Motor neuron (in vitro differentiated cells): ENCODE measurements around the gene TARBP1. TPM values are rescaled to one million over a fixed set of nuclear protein-coding genes. Genes with fewer than 3 reads are reported as not detected.
"Not testable (repeated sequence)": the region's sequence is repeated elsewhere in the genome, so short reads cannot be mapped to it uniquely, and the experiment has no call there.

Source experiments
- ATAC-seq, 8 experiments: fragments of 200-7000 bp; cut with Tn5 transposase; replicated peaks in 6 of 8; 2 replicates each; pipeline ENCODE4 v1.8.0; 2021; ENCODE audit warnings: mild to moderate bottlenecking in 8 of 8, moderate library complexity in 8 of 8
- H3K27ac ChIP-seq, 2 donors: fragments of 250-450 bp; sonication (Bioruptor Pico); 2 replicates each; pipeline ENCODE4 v1.9.0; 2021; ENCODE audit warnings: antibody characterized with exemption in 2 of 2, mild to moderate bottlenecking in 2 of 2, moderate library complexity in 1 of 2
- H3K4me1 ChIP-seq, 2 donors: fragments of 250-450 bp; sonication (Bioruptor Pico); replicated peaks in 1 of 2; 2 replicates each; pipeline ENCODE4 v1.6.1; 2021; ENCODE audit warnings: antibody characterized with exemption in 2 of 2, mild to moderate bottlenecking in 2 of 2, moderate library complexity in 1 of 2
- H3K4me3 ChIP-seq, 5 donors: fragments of 250-450 bp; sonication (Bioruptor Pico); 2 replicates each; pipeline ENCODE4 v1.9.0; 2021; ENCODE audit warnings: antibody characterized with exemption in 5 of 5, mild to moderate bottlenecking in 5 of 5, moderate library complexity in 4 of 5
- whole genome bisulfite sequencing, 10 experiments: fragments of 450-650 bp; shearing (Covaris generic); methylation state at CpG; one replicate each; pipeline ENCODE4 v1.0.0; 2022; 5-methylcytosine and 5-hydroxymethylcytosine counted together
- in situ Hi-C, 9 experiments: fragments of 400-800 bp; cut with MboI; loops; one replicate each; pipeline ENCODE4 v1.15.0; 2021; ENCODE audit warnings: low sequenced_read_pairs in 9 of 9, low pct_unique_long_range_greater_than_20kb in 2 of 9; ENCODE audit not compliant: unreplicated experiment in 9 of 9
- total RNA-seq, 8 experiments: library from RNA; unstranded; fragments of 300-600 nt; gene quantifications; 2 replicates each; pipeline versions ENCODE4 v1.2.3 to v1.2.4, GENCODE V29; 2022

Gene TARBP1
- total RNA-seq, 8 experiments from 2014 or later, result 23.4 to 71.7 (median 42.6) TPM

DNA sequence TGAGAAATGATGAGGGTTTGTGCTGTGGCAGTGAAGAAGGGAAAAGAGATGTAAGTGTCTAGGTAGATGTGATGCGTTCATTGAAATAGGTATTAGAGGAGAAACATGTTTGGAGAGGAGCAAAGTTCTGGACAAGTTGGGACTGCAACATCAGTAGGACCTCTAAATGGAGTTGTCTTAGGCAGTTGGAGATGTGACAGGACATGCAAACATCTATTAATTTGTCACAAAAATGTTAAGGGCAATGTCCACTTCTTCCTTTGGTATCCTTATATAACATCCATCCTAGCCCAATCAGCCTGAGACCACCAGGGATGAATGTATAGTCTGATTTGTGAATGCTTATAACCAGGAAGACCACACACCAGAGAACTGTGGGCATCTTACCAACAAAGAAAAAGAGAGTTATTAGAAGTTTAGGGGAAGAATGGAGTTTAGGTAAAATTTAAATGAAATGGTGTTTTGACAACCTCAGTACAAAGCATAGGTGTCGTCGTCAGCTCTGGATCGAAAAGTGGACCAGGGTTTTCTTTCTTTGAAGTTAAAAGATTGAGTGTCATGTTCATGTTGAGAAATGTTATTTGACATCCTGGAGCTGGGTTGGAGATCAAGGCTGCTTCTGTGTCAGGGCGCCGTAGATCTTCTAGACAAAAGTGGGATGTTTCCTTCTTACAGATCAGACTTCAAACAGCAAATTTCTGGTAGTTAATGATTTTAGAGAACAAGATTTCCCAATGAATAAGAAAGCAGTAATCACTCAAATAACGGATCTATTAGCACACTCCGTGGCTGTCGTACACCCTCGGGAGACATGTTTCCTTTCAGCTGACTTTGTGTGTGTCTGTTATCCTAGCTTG is 97.1 kb downstream of the TARBP1 start:
- 20 to 100% (median 85%) methylated on average over 1 to 10 of the region's 10 CpGs for WGBS, 10 experiments
- Histone ChIP-seq H3K27ac (no peak overlapping the region), H3K4me3 (no peak overlapping the region), H3K4me1 (no peaks in the 10 kb centered on the region)
- no peak for ATAC-seq
- in situ Hi-C loops, result no loop called here

DNA sequence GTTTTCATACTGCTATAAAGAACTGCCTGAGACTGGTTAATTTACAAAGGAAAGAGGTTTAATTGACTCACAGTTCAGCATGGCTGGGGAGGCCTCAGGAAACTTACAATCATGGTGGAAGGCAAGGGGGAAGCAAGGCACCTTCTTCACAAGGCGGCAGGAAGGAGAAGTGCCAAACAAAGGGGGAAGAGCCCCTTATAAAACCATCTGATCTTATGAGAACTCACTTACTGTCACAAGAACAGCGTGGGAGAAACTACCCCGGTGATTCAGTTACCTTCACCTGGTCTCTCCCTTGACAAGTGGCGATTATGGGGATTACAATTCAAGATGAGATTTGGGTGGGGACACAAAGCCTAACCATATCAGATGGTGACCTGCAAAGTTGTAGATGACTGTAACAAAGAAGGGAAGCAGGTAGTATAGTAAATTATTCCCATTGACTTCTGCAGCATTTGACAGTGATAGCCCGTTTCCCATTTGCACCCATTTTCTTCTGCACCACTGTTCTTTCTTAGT is 99.3 kb downstream of the TARBP1 start:
- H3K27ac ChIP-seq, ATAC-seq, H3K4me1 ChIP-seq, in situ Hi-C loops, H3K4me3 ChIP-seq: not testable (repeated sequence)
- 70 to 100% (median 91%) methylated on average over 1 to 5 of the region's 5 CpGs; no CpG with 5 or more reads in 1 of the 10 experiments for WGBS, 10 experiments

- no peak overlapping the region for H3K27ac ChIP-seq
- H3K4me1 ChIP-seq, result peaks cover 11 to 17% of the 10 kb centered on the region in 2 donors
- H3K4me3 ChIP-seq, result no peak overlapping the region
- ATAC-seq, result no peak
- in situ Hi-C loops, result no loop called here
- WGBS, 10 experiments, result 80 to 100% (median 88%) methylated on average over 1 to 7 of the region's 7 CpGs; no CpG with 5 or more reads in 1 of the 10 experiments
These were observed 103.3 kb downstream of the TARBP1 start for GRCh38 chr1:234375672-234376071.

- Histone ChIP-seq H3K27ac (peak overlapping the region; percentile 93 to 96), H3K4me3 (peak overlapping the region; percentile 65 to 97 (median 80)), H3K4me1 (peaks cover 11 to 17% of the 10 kb centered on the region in 2 donors)
- WGBS, 10 experiments, result 0 to 57% (median 12%) methylated on average over 1 to 6 of the region's 6 CpGs
- in situ Hi-C loops, result no loop called here
- peak in 7 of 8 experiments; percentile 22 to 51 (median 49) for ATAC-seq
These were observed 105.1 kb downstream of the TARBP1 start for GRCh38 chr1:234373959-234374254.

DNA sequence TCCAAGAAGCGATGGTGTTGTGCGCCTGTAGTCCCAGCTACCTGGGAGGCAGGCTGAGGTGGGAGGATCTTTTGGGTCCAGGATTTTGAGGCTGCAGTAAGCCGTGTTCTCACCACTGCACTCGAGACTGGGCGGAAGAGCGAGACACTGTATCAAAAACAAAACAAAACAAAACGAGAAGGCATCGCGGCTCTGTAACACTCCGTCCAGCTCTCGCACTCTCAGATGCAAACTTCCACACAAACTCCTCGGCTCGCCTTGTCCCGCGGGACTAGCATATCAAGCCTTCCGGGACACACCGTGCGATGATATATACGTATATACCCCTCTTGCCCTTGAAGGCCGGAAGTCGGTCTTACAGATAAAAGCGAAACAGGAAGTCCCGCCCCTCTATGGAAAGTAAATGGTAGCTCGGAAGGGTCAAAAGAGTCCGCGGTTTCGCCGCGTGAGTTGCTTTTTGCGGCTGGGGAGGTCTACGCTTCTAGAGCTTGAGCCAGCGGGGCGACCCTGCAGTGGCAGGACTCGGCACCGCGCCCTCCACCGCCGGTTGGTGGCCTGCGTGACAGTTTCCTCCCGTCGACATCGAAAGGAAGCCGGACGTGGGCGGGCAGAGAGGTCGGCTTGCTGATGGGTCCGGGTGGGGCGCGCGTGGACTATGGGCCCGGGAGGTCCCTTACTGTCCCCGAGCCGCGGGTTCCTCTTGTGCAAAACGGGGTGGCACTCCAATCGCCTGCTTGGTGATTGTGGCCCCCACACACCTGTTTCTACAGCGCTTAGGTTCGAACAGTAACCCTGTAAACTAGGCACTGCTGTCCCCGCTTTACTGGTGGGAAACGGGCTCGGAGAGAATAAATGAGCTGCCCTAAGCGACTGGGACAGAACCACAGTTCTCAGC is 105.7 kb downstream of the TARBP1 start, which contains the start of gene COA6:
TSS of gene COA6 (plus strand) at position 393 of the 895 bp plus-strand sequence. CDS start at position 404, 11 bp downstream.
- ATAC-seq, result peak; percentile 91 to 94 (median 94)
- in situ Hi-C loops, result no loop called here
- H3K4me1 ChIP-seq, result peaks cover 11 to 17% of the 10 kb centered on the region in 2 donors
- H3K27ac ChIP-seq, result peak within 1 kb of the TSS; percentile 93 to 96
- 0 to 7% (median 0%) methylated on average over 1 to 52 of the region's 62 CpGs; no CpG with 5 or more reads in 1 of the 10 experiments for WGBS, 10 experiments
- peak within 1 kb of the TSS; percentile 65 to 97 (median 80) for H3K4me3 ChIP-seq

- H3K27ac ChIP-seq, result no peak overlapping the region
- H3K4me3 ChIP-seq, result peak overlapping the region; percentile 65 to 97 (median 80)
- in situ Hi-C loops, result no loop called here
- 18 to 74% (median 55%) methylated on average over 6 to 9 of the region's 9 CpGs for WGBS, 10 experiments
- no peak for ATAC-seq
- H3K4me1 ChIP-seq, result peaks cover 11 to 17% of the 10 kb centered on the region in 2 donors
These were observed 106.8 kb downstream of the TARBP1 start for GRCh38 chr1:234372011-234372757.

GRCh38 chr1:234371414-234371813 is 107.6 kb downstream of the TARBP1 start:
- in situ Hi-C loops, result no loop called here
- WGBS, 10 experiments, result 0 to 93% (median 74%) methylated on average over 1 to 2 of the region's 2 CpGs; no CpG with 5 or more reads in 1 of the 10 experiments
- Histone ChIP-seq H3K4me1 (peaks cover 11 to 17% of the 10 kb centered on the region in 2 donors), H3K4me3 (no peak overlapping the region), H3K27ac (no peak overlapping the region)
- no peak for ATAC-seq

GRCh38 chr1:234369784-234370183 is 109.2 kb downstream of the TARBP1 start:
- 18 to 94% (median 69%) methylated on average over 1 of the region's 1 CpG for WGBS, 10 experiments

GRCh38 chr1:234369033-234369430 is 109.9 kb downstream of the TARBP1 start:
- WGBS, 10 experiments, result 32 to 97% (median 81%) methylated on average over 1 to 3 of the region's 3 CpGs
- no peak overlapping the region for H3K4me3 ChIP-seq
- H3K4me1 ChIP-seq, result peaks cover 3 to 7% of the 10 kb centered on the region in 2 donors
- in situ Hi-C loops, result no loop called here
- no peak for ATAC-seq
- no peak overlapping the region for H3K27ac ChIP-seq

More at GRCh38 chr1:234369784-234370183, 109.2 kb downstream of the TARBP1 start:
- ATAC-seq, result no peak
- H3K4me1 ChIP-seq, result peaks cover 9 to 14% of the 10 kb centered on the region in 2 donors
- H3K27ac ChIP-seq, result no peak overlapping the region
- no peak overlapping the region for H3K4me3 ChIP-seq
- in situ Hi-C loops, result no loop called here

- no peak for ATAC-seq
- WGBS, 10 experiments, result 33 to 100% (median 81%) methylated on average over 2 to 12 of the region's 12 CpGs
- H3K27ac ChIP-seq, result no peak overlapping the region
- H3K4me1 ChIP-seq, result peaks cover 3 to 7% of the 10 kb centered on the region in 2 donors
- in situ Hi-C loops, result no loop called here
- no peak overlapping the region for H3K4me3 ChIP-seq
These were observed 110.5 kb downstream of the TARBP1 start for GRCh38 chr1:234368320-234369032.

- H3K4me1 ChIP-seq, result no peaks in the 10 kb centered on the region
- H3K4me3 ChIP-seq, result no peak overlapping the region
- in situ Hi-C loops, result no loop called here
- H3K27ac ChIP-seq, result no peak overlapping the region
- no peak for ATAC-seq
- 0 to 100% (median 74%) methylated on average over 1 to 2 of the region's 2 CpGs for WGBS, 10 experiments
These were observed 116.4 kb downstream of the TARBP1 start for GRCh38 chr1:234362558-234362957.

DNA sequence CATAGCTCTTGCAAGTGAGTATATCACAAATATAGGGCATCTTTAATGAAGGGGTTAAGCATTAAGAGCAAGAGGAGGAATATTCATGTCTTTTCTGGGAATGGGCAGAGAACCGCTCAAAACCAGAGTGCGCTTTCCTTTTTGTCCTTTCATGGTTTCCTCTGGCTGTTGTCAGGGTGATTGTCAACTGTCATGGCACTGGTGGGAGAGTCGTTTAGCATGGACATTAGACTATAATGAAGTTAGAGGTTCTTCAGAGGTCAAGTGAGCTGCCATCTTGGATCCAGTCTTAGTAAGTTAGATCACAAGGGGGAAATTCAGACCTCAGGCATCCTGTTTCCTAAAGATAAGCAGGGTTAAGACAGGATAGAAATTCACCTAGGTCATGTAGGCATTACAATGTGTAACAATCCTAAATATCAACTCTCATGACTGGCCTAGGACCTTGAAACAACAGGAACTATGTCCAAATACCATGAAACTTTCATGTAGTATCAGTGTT is 117.8 kb downstream of the TARBP1 start:
- H3K27ac ChIP-seq, result no peak overlapping the region
- no peak for ATAC-seq
- in situ Hi-C loops, result no loop called here
- no peak overlapping the region for H3K4me3 ChIP-seq
- no peaks in the 10 kb centered on the region for H3K4me1 ChIP-seq
- 33 to 100% (median 83%) methylated on average over 1 to 3 of the region's 3 CpGs; no CpG with 5 or more reads in 3 of the 10 experiments for WGBS, 10 experiments
